GM12864 (cell line): ENCODE measurements around the gene DACH1.

Source experiments
- DNase-seq: peaks from one replicate; pipeline ENCODE4 v3.0.0-alpha.2; 2011; ENCODE audit warnings: low read depth
- H3K4me3 ChIP-seq: 2 replicates; pipeline ENCODE4 v1.5.1; 2011; ENCODE audit warnings: mild to moderate bottlenecking, low read depth, low read length, control low read depth
- TF ChIP-seq, protein P1 (sequence below): IDR thresholded peaks from 2 replicates; pipeline ENCODE4 v1.5.1; 2011; ENCODE audit warnings: low read depth, mild to moderate bottlenecking, moderate library complexity, low read length, control low read depth, inconsistent platforms; ENCODE audit errors: missing control alignments

The DACH1 gene

DNA sequence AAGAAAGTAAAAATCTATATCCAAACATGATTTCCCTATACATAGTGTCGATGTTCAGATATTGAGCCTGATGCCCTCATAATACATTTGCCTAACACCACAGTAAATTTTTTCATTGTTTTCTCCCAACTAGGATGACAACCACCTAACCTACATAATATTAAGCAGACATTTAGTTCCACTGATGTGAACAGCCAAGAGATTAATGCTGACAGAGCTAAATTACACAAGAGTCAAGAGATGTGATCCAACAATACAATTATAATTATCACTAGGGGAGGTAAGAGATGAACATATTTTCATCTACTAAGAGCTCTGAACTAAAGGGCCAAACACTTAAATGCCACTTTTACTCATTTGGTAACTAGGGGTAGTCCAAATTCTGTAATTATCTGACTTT, 145.9 kb downstream of the DACH1 start:
- TF ChIP-seq, protein P1, sequence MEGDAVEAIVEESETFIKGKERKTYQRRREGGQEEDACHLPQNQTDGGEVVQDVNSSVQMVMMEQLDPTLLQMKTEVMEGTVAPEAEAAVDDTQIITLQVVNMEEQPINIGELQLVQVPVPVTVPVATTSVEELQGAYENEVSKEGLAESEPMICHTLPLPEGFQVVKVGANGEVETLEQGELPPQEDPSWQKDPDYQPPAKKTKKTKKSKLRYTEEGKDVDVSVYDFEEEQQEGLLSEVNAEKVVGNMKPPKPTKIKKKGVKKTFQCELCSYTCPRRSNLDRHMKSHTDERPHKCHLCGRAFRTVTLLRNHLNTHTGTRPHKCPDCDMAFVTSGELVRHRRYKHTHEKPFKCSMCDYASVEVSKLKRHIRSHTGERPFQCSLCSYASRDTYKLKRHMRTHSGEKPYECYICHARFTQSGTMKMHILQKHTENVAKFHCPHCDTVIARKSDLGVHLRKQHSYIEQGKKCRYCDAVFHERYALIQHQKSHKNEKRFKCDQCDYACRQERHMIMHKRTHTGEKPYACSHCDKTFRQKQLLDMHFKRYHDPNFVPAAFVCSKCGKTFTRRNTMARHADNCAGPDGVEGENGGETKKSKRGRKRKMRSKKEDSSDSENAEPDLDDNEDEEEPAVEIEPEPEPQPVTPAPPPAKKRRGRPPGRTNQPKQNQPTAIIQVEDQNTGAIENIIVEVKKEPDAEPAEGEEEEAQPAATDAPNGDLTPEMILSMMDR: no peak
- H3K4me3 ChIP-seq: no peak overlapping the region
- DNase-seq: no peak

DNA sequence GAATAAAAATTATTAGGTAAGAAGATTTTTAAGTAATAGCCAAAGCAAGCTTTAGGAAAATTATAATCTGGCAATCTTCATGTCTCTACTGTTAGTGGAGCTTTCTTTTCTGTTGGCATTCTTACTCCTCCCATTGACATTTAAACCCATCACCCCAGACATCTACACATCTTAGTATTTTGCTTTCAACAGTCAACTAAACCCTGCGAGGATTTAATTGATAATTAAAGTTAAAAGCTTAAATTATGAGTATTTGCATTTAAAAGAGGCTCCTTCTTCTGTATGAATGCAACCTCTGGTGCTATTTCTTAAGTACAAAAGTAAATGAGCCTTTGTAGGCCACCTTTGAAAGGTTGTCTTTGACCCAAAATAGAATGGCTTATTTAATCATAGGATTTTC, 148.1 kb downstream of the DACH1 start:
- TF ChIP-seq, protein P1: no peak
- no peak for DNase-seq
- H3K4me3 ChIP-seq: no peak overlapping the region

DNA sequence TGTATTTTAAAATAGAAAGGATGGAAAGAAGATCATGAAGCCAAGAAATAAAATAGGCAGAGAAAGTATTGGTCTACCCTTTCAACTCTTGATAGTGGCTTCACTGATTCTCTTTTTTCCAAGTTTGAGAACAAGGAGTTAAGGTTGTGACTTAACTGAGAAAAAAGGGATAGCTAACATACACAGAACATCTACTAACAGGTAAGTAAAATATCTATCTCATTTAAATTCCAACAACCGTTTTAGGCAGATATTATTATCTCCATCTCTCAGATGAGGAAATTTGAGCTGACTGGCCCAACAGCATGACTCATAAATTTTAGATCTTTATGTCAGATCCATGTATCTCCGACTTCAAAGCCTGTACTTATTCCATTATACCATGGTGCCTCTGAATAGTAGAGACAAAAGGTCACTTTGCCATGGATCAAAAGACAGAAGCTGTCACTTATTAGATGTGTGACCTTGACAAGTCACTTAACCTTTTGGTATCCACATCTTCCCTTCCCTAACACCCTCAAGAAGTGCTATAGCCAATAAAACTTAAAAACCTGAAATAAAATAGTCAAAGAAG, 152.1 kb downstream of the DACH1 start:
- H3K4me3 ChIP-seq: no peak overlapping the region
- TF ChIP-seq, protein P1: no peak
- DNase-seq: no peak

DNA sequence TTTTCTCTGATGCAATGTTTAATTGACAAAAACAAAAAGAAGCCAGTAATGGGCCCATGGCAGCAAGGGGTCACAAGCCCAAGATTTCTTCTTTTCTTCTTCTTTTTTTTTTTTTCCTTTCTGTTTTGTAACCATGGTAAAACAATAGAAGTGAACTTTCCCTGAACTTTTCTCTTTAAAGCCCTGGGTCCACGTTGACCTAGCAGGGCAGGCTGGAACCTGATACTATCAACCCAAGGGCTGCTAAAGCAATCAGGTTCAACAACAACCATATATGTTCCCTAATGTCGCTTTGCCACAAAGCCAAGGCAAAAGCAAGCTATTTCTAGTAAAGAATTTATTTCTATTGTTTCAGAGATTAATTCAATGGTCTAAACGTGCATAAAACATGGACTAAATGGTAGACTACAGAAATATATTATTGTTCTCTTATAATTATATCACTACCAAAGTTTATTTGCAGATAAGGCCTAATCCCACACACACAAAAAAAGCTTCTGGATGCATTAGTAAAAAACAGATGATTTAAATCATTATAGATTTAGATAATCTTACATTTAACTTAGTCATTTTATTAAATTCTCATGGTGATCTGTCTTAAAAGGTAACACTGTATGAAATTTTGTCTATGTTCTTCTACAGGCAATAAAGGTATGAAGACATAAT, 153.9 kb downstream of the DACH1 start:
- DNase-seq: no peak
- TF ChIP-seq, protein P1: no peak
- H3K4me3 ChIP-seq: no peak overlapping the region

DNA sequence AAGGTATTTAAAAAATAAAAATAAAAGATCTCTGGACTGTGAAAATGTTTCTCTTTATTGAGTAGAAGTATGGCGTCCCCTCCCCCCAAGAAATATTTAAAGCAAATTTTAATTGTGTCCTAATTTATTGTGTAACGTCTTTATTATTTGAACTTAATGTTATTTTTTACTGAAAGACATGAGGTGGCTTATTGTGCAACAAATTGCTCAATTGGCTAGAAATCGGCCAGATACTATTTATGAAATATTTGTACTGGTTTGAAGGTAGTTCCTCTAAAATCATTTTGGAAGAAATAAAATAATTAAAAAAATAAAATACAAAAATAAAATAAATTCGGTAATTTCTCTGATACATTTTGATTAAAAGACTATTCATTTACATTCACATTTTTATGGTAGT, 162.3 kb downstream of the DACH1 start:
- DNase-seq: no peak
- H3K4me3 ChIP-seq: no peak overlapping the region
- TF ChIP-seq, protein P1: no peak

DNA sequence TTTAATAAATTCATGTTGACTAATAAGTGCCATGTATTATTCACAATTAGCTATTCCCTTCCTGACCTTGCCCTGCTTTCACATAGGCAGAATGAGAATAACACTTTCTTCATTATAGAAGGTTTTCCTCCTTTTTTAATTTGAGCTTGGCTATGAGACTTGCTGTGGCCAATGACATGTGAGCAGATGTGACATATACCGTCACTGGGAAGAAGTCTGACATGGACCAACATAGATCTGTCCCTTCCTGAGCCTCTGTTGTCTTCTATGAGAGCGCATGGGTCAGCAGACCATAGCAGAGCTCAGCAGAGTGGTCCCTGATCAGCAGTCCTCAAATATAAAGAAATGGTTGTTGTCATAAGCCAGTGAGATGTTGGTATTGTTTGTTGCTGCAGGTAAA, 163.9 kb downstream of the DACH1 start:
- TF ChIP-seq, protein P1: no peak
- H3K4me3 ChIP-seq: no peak overlapping the region
- no peak for DNase-seq

DNA sequence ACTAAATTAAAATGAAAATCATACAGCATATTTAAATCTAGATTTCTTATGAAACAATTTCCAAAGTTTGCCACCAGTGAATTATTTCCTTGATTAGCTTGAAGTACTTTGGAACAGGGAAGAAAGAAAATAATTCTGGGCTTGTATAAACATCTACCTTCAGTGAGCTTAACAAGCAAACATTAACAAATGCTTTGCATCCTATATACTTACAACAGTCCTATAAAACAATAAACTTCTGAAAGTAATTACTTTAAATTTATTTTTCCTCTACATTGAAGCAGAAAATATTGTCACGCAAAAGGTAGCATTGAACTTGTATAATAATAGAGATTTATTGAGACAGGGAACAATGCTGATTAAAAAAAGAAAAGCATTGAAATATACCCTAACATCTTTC, 164.8 kb downstream of the DACH1 start:
- no peak for DNase-seq
- TF ChIP-seq, protein P1: no peak
- no peak overlapping the region for H3K4me3 ChIP-seq
